ENCODE measurements around the gene DYNC1I2.

- TF ChIP-seq CTCF (IDR thresholded peaks at IDR 0.05 in 4 of 5, conservative IDR thresholded peaks at IDR 0.05 in 1 of 5), result no peak
- TF ChIP-seq POLR2A (IDR thresholded peaks at IDR 0.05), result no peak
Measured at GRCh38 chr2:171788316-171788993, 101.2 kb downstream of the DYNC1I2 start.
